Kidney (tissue), 22 donors: ENCODE data around the gene ELFN2. TPM values are rescaled to one million over a fixed set of nuclear protein-coding genes. Genes with fewer than 3 reads are reported as not detected.

ENCODE experiments used
- DNase-seq, 5 donors: peaks; one replicate each; pipeline ENCODE4 v3.0.0-alpha.2; 2013 to 2020
- FAIRE-seq: peaks from 2 replicates; lab custom pipeline; 2012; peaks lifted over from hg19 to GRCh38; lab: Jason Lieb, UNC
- H3K27ac ChIP-seq, 2 donors: one replicate each; pipeline ENCODE4 v1.7.0; 2013; ENCODE audit warnings: low read depth in 2 of 2, low read length in 2 of 2, inconsistent platforms in 1 of 2
- H3K27me3 ChIP-seq: one replicate; pipeline ENCODE4 v1.7.1; 2013; ENCODE audit warnings: low read length, inconsistent platforms; ENCODE audit not compliant: control insufficient read depth, insufficient read depth
- H3K36me3 ChIP-seq, 3 donors: one replicate each; pipeline versions ENCODE4 v1.7.0 to v1.7.1; 2013; ENCODE audit warnings: low read length in 3 of 3, control low read depth in 1 of 3, inconsistent platforms in 1 of 3; ENCODE audit not compliant: insufficient read depth in 3 of 3, control insufficient read depth in 2 of 3
- H3K4me1 ChIP-seq, 3 donors: one replicate each; pipeline versions ENCODE4 v1.7.0 to v1.7.1; 2013; ENCODE audit warnings: low read length in 3 of 3, inconsistent platforms in 1 of 3, low read depth in 1 of 3; ENCODE audit not compliant: control insufficient read depth in 2 of 3, insufficient read depth in 2 of 3
- H3K4me3 ChIP-seq, 3 donors: one replicate each; pipeline versions ENCODE4 v1.7.0 to v1.8.1; 2013; ENCODE audit warnings: low read length in 3 of 3, control low read depth in 1 of 3, inconsistent platforms in 1 of 3
- H3K9ac ChIP-seq, 3 donors: one replicate each; pipeline versions ENCODE4 v1.7.0 to v1.7.1; 2013; ENCODE audit warnings: low read length in 3 of 3, control low read depth in 1 of 3, inconsistent platforms in 1 of 3
- H3K9me3 ChIP-seq, 3 donors: one replicate each; pipeline versions ENCODE4 v1.7.0 to v1.7.1; 2013; ENCODE audit warnings: low read length in 3 of 3, control low read depth in 1 of 3, inconsistent platforms in 1 of 3; ENCODE audit not compliant: control insufficient read depth in 2 of 3, insufficient read depth in 1 of 3
- CTCF ChIP-seq: IDR thresholded peaks from 3 replicates; pipeline ENCODE4 v1.5.1; 2012; ENCODE audit warnings: mild to moderate bottlenecking, moderate library complexity, borderline replicate concordance; ENCODE audit not compliant: insufficient read depth; ENCODE audit errors: extremely low read depth
- intact Hi-C: fragments of 100-400 bp; cut with DNase I; formaldehyde crosslinking; loops from one replicate; pipeline ENCODE4 v1.11.1; 2022
- long read RNA-seq, 10 donors: library from polyadenylated mRNA in 1 of 10; unstranded in 1 of 10; transcript quantifications; one replicate each; pipeline ENCODE4 v2.0.0 and lab custom pipeline, GENCODE V29; 2021 to 2026
- polyA plus RNA-seq: library from polyadenylated mRNA; stranded (reverse); fragments of 350-450 nt; fragmentation: Illumina TruSeq; extraction: RNeasy Lipid Tissue Mini Kit (QIAGEN cat#74804); gene quantifications from one replicate; pipeline ENCODE4 v1.2.3, GENCODE V29; 2014; ENCODE audit warnings: low read depth, low replicate concordance; ENCODE audit not compliant: insufficient read depth
- total RNA-seq: library from RNA; stranded (reverse); fragmentation: NEBNext Ultra II Directional; extraction: Animal tissue kit (Norgen Biotek cat#: 25700); gene quantifications from one replicate; pipeline ENCODE4 v1.2.1, GENCODE V29; 2021
- donor health status: control.
- donor health status: control.
- donor health status: control.
- donor health status: control.
- donor health status: control.
- donor health status: DM: yes; HTN: yes; CAD: no.
- donor health status: Normal renal cell carcinoma (clear cell type).

ELFN2 gene, protein sequence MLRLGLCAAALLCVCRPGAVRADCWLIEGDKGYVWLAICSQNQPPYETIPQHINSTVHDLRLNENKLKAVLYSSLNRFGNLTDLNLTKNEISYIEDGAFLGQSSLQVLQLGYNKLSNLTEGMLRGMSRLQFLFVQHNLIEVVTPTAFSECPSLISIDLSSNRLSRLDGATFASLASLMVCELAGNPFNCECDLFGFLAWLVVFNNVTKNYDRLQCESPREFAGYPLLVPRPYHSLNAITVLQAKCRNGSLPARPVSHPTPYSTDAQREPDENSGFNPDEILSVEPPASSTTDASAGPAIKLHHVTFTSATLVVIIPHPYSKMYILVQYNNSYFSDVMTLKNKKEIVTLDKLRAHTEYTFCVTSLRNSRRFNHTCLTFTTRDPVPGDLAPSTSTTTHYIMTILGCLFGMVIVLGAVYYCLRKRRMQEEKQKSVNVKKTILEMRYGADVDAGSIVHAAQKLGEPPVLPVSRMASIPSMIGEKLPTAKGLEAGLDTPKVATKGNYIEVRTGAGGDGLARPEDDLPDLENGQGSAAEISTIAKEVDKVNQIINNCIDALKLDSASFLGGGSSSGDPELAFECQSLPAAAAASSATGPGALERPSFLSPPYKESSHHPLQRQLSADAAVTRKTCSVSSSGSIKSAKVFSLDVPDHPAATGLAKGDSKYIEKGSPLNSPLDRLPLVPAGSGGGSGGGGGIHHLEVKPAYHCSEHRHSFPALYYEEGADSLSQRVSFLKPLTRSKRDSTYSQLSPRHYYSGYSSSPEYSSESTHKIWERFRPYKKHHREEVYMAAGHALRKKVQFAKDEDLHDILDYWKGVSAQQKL
- total RNA-seq (4.6 TPM), polyA plus RNA-seq (0.19 TPM)
- long read RNA-seq, donor 1, result 0 reads
- long read RNA-seq, donor 2, result 0 reads
- long read RNA-seq, donor 3, result 0 reads
- long read RNA-seq, donor 4, result 0 reads
- long read RNA-seq, donor 5, result 0 reads
- long read RNA-seq, donor 6, result 0 reads
- long read RNA-seq, donor 7, partial matches to known transcripts, result 0 of 1 reads
- long read RNA-seq, donor 7, other reads (novel, unspliced or antisense), result 1 of 1 reads
- long read RNA-seq, donor 8, result 0 reads
- long read RNA-seq, donor 9, partial matches to known transcripts, result 0 of 1 reads
- long read RNA-seq, donor 9, other reads (novel, unspliced or antisense), result 0 of 1 reads
- long read RNA-seq, donor 10, result 0 reads

DNA sequence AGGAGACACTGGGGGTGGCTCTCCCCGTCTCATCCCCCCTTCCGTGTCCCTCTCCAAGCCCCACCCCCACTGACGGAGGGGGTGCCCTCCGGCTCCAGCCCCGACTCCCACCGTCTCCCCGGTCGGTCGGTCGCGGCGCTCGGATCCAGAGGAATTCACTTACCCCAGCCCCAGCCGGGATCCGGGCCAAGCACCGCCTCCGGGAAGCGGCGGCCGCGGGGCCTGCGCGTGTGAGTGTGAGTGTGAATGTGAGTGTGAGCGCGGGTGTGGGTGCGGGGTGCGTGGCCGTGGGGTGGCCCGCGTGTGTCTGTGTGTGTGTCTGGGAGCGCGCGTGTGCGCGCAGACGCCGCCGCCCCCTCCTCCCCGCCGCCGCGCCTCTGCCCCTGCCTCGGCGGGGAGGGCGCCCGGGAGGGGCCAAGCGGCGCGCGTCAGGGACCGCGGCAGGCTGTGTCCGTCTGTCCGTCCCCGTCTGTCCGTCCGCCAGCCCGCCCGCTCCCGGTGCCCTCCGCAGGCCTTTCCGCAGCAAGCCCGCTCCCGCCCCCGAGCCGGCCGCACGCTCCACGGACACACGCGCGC is at the start of gene ELFN2:
TSS of gene ELFN2 (minus strand) at position 345 of the 576 bp plus-strand sequence. CDS start 51,945 bp downstream, outside the sequence.
- TF ChIP-seq CTCF, result no peak
- no peaks in the 10 kb centered on the region for H3K36me3 ChIP-seq
- no peaks in the 10 kb centered on the region for H3K9me3 ChIP-seq
- peaks cover 0 to 4% (median 0%) of the 10 kb centered on the region in 3 donors for H3K4me1 ChIP-seq
- peak within 1 kb of the TSS in 1 of 3 donors; percentile 33 for H3K4me3 ChIP-seq
- intact Hi-C loops, result no loop called here
- peaks cover 6% of the 10 kb centered on the region for H3K27me3 ChIP-seq
- FAIRE-seq (no peak), DNase-seq (peak; percentile 70 to 85 (median 82))
- H3K9ac ChIP-seq, result no peak within 1 kb of the TSS
- H3K27ac ChIP-seq, result no peak within 1 kb of the TSS

DNA sequence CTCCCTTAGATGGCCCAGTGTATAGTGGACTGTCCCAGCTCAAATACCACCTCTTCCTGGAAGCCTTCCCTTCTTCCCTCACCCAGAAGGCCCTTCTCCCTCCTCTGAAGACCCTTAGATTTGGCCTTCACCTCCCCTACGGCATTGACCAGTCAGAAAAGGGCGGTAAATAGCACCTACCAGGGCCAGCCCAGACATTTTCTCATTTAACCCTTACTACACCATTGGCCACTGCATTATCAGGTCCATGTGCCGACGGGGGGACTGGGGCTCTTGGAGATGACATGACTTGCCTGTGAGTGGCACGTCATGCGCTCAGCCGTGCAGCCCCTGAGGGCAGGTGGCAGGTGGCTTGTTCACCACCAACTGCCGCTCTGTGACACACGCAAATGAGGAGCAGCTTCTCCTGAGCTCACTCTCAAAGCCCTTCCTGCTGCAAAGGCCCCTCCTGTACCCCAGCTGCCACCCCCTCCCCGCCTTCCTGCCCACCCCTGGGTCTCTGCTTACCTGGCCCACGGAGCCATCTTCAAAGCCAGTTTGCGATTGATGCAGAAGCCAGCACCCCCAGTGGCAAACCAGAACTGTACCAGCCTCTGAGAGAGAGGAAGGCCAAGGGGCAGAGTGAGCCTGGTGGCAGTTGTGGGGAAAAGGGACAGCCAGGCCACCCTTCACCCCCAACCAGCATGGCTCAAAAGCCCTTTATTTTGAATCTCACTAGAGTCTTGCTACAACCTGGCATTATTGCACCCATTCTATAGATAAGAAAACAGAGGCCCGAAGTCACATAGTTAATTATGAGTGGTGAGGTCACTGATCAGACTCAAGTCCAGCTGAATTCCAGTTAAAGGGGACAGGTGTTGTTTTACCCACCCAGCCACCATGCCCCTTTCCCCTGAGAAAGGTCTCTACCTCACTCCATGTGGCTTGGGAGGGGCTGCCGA is 49.4 kb upstream of the ELFN2 start:
- DNase-seq, result no peak
- H3K4me3 ChIP-seq, result no peak overlapping the region
- H3K36me3 ChIP-seq, result no peaks in the 10 kb centered on the region
- no peak overlapping the region for H3K27ac ChIP-seq
- no peak overlapping the region for H3K9ac ChIP-seq
- H3K9me3 ChIP-seq, result no peaks in the 10 kb centered on the region
- intact Hi-C loops, result no loop called here
- no peaks in the 10 kb centered on the region for H3K27me3 ChIP-seq
- no peaks in the 10 kb centered on the region for H3K4me1 ChIP-seq
- FAIRE-seq, result no peak
- TF ChIP-seq CTCF, result no peak

GRCh38 chr22:37474447-37475090 is 47.3 kb upstream of the ELFN2 start:
- no peak for DNase-seq
- Histone ChIP-seq H3K36me3 (no peaks in the 10 kb centered on the region), H3K9ac (no peak overlapping the region)

More at GRCh38 chr22:37474447-37475090, 47.3 kb upstream of the ELFN2 start:
- H3K9me3 ChIP-seq, result no peaks in the 10 kb centered on the region
- intact Hi-C loops, result no loop called here
- no peak overlapping the region for H3K27ac ChIP-seq
- no peak overlapping the region for H3K4me3 ChIP-seq
- H3K4me1 ChIP-seq, result no peaks in the 10 kb centered on the region
- TF ChIP-seq CTCF, result no peak
- H3K27me3 ChIP-seq, result no peaks in the 10 kb centered on the region
- no peak for FAIRE-seq
